ENCODE results near the gene RARRES1. TPM values are rescaled to one million over a fixed set of nuclear protein-coding genes. Genes with fewer than 3 reads are reported as not detected.
A peak's percentile ranks its signal among the peaks of the same experiment; 100 is the strongest.

Gene RARRES1
- total RNA-seq, 2 experiments from 2014 or later, result not detected

DNA sequence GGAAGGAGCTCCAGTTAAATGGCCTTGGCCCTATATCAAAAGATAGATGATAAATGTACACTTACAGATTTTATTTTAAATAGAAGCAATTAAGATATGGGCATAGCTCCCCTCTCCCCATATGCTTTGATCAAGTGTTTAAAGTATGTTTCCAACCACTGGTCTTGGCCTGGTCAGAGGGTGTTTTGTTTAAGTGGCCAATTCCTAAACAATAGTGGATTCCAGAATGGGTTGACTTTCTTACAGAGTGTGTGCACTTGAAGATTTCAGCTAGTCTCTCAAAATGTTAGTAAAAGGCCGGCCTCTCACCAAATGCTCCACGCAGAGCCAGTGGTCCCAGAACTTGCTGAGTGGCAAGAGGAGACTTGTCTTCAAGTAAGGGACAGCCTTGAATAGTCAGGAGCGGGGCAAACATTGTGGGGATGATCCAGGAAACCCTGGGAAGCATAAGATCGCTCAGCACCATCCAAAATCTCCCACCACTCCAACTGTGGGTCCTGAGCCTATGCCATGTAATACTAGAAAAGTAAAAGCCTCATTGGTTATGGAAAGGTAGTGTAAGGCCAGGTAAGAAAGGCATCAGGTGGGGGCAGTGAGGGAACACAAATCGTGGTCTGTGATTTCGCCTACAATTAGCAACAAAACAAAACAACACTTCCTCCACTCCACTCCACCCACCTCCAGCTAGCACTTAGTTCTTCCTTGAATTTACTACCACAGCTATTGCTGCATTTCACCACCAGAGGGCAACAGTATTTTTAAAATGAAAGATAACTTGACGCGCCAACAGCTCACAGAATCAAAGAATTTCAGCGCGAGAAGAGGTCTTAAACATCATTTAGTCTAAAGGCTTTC lies 4.8 kb downstream of the RARRES1 start:
- Histone ChIP-seq H4K20me1 (ENCODE audit: insufficient read depth, low read length) (no peaks in the 10 kb centered on the region), H3K9me3 (ENCODE audit: low read length) (no peaks in the 10 kb centered on the region), H2AFZ (ENCODE audit: low read length) (no peak overlapping the region), H3K27ac (ENCODE audit: low read depth, low read length, poor library complexity, severe bottlenecking) (no peak overlapping the region), H3K4me1 (ENCODE audit: insufficient read depth, low read length, poor library complexity, severe bottlenecking) (peaks cover 10% of the 10 kb centered on the region), H3K36me3 (ENCODE audit: insufficient read depth, low read length) (peaks cover 3% of the 10 kb centered on the region; the same call in 1 of the 2 replicates), H3K4me2 (ENCODE audit: low read length) (no peak overlapping the region; the same call in 1 of the 2 replicates), H3K9me2 (ENCODE audit: insufficient read depth, low read length) (no peaks in the 10 kb centered on the region), H3K79me2 (ENCODE audit: insufficient read depth, low read depth, low read length) (no peaks in the 10 kb centered on the region), H3K4me3 (ENCODE audit: low read depth, low read length, poor library complexity, severe bottlenecking) (no peak overlapping the region)
- TF ChIP-seq EZH2phosphoT487 (IDR thresholded peaks at IDR 0.05; ENCODE audit: borderline replicate concordance, low read depth, low read length), result no peak
- TF ChIP-seq, protein P1, sequence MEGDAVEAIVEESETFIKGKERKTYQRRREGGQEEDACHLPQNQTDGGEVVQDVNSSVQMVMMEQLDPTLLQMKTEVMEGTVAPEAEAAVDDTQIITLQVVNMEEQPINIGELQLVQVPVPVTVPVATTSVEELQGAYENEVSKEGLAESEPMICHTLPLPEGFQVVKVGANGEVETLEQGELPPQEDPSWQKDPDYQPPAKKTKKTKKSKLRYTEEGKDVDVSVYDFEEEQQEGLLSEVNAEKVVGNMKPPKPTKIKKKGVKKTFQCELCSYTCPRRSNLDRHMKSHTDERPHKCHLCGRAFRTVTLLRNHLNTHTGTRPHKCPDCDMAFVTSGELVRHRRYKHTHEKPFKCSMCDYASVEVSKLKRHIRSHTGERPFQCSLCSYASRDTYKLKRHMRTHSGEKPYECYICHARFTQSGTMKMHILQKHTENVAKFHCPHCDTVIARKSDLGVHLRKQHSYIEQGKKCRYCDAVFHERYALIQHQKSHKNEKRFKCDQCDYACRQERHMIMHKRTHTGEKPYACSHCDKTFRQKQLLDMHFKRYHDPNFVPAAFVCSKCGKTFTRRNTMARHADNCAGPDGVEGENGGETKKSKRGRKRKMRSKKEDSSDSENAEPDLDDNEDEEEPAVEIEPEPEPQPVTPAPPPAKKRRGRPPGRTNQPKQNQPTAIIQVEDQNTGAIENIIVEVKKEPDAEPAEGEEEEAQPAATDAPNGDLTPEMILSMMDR (conservative IDR thresholded peaks at IDR 0.05; ENCODE audit: low read length), result peak; percentile 91
- intact Hi-C loops (cut with micrococcal nuclease; ENCODE audit: unreplicated experiment), result loop anchor here (1.0 kb wide), 1 partner anchor 64 kb away; no protein-coding TSS in a partner anchor
- peak; percentile 68 for DNase-seq (ENCODE audit: low spot score)
- CTCF ChIA-PET (ENCODE audit: unreplicated experiment), result interaction anchor here (0.6 to 2.3 kb wide), 4 partner anchors 9 to 62 kb away, joined by 3 to 7 read pairs (median 3); no protein-coding TSS in a partner anchor
- POLR2A ChIA-PET, result interaction anchor here (0.6 to 1.4 kb wide), 7 partner anchors 14 to 73 kb away, joined by 3 to 4 read pairs (median 3); no protein-coding TSS in a partner anchor
- no TSS peak for BruUV-seq (replicated peaks)

DNA sequence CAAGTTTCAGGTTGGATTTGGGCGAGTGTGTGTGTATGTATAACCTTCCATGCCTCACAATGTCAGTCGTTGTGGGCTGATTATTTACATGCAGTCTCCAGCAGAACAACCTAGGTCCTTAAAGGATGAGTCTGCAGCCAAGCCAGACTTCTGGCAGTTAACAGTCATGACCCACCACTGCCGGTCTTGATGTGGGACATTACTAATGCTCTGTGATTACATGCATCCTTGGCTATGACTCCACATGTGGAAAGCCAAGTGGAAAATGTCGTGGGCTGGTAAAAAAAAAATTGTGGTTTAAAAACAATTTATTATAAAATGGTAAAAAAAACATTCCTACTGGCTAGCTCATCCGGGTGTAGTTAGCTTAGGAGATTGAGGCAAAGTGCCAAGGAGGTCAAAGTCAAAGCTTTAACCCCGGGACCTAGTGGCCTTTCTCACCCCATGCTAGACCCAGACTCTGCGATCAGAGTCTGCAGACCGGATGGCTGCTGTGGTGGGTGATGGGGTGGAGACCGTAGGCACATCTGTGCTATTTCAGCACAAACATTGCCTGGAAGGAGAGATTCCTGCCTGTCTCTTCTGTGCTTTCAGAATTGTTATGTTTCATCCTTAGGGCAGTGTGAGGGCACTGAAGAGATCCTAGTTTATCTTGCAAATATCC lies 6.8 kb downstream of the RARRES1 start:
- Histone ChIP-seq H3K27ac (ENCODE audit: low read depth, low read length, poor library complexity, severe bottlenecking) (no peak overlapping the region), H3K79me2 (ENCODE audit: insufficient read depth, low read depth, low read length) (no peaks in the 10 kb centered on the region), H3K36me3 (ENCODE audit: insufficient read depth, low read length) (peaks cover 9% of the 10 kb centered on the region; the same call in 1 of the 2 replicates), H3K4me1 (ENCODE audit: insufficient read depth, low read length, poor library complexity, severe bottlenecking) (peaks cover 10% of the 10 kb centered on the region), H4K20me1 (ENCODE audit: insufficient read depth, low read length) (no peaks in the 10 kb centered on the region), H3K9me2 (ENCODE audit: insufficient read depth, low read length) (no peaks in the 10 kb centered on the region), H3K4me2 (ENCODE audit: low read length) (no peak overlapping the region), H2AFZ (ENCODE audit: low read length) (no peak overlapping the region), H3K4me3 (ENCODE audit: low read depth, low read length, poor library complexity, severe bottlenecking) (no peak overlapping the region), H3K9me3 (ENCODE audit: low read length) (no peaks in the 10 kb centered on the region)
- intact Hi-C loops (cut with micrococcal nuclease; ENCODE audit: unreplicated experiment), result no loop called here
- ChIA-PET CTCF (ENCODE audit: unreplicated experiment) (no interaction called here), POLR2A (interaction anchor here (1.2 kb wide), 1 partner anchor 66 kb away, joined by 3 read pairs; no protein-coding TSS in a partner anchor)
- DNase-seq (ENCODE audit: low spot score), result no peak
- TF ChIP-seq, protein P1 (conservative IDR thresholded peaks at IDR 0.05; ENCODE audit: low read length), result no peak
- no TSS peak for BruUV-seq (replicated peaks)
